GM13977 (cell line): ENCODE data around the gene SIGLEC12.

Experiments used
- DNase-seq: peaks from one replicate; pipeline ENCODE4 v3.0.0; 2012; ENCODE audit warnings: low spot score
- in situ Hi-C: fragments of 300-500 bp; cut with MboI; formaldehyde crosslinking; loops from one replicate; pipeline ENCODE4 v1.12.0; 2022; ENCODE audit warnings: low sequenced_read_pairs, low pct_unique_long_range_greater_than_20kb, mixed read lengths, inconsistent platforms; ENCODE audit not compliant: unreplicated experiment
- TF ChIP-seq, protein P1 (sequence below): IDR thresholded peaks from 2 replicates; pipeline ENCODE4 v1.5.1; 2012; ENCODE audit warnings: mild to moderate bottlenecking, control low read depth; ENCODE audit not compliant: insufficient read depth; ENCODE audit errors: extremely low read depth, missing control alignments

The SIGLEC12 gene

DNA sequence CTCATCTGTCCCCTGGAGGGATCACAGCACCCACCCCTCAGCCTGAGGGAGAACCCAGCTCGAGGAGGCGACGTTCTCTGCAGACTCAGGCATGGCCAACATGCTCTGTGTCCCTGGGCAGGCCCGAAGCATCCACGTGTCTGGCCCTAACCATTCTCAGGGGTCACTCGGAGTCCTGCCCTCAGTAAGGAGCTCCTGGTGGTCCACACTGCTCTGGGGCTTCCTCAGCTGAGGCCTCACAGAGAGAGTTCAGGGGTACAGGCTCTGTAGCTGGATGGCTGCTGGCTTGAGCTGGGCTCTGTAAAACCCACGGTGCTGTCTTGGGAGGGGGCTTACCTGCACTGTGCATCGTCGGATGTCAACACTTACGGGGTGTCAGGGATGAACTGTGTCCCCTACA, 38.9 kb downstream of the SIGLEC12 start:
- TF ChIP-seq, protein P1, sequence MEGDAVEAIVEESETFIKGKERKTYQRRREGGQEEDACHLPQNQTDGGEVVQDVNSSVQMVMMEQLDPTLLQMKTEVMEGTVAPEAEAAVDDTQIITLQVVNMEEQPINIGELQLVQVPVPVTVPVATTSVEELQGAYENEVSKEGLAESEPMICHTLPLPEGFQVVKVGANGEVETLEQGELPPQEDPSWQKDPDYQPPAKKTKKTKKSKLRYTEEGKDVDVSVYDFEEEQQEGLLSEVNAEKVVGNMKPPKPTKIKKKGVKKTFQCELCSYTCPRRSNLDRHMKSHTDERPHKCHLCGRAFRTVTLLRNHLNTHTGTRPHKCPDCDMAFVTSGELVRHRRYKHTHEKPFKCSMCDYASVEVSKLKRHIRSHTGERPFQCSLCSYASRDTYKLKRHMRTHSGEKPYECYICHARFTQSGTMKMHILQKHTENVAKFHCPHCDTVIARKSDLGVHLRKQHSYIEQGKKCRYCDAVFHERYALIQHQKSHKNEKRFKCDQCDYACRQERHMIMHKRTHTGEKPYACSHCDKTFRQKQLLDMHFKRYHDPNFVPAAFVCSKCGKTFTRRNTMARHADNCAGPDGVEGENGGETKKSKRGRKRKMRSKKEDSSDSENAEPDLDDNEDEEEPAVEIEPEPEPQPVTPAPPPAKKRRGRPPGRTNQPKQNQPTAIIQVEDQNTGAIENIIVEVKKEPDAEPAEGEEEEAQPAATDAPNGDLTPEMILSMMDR, result no peak
- in situ Hi-C loops, result no loop called here
- no peak for DNase-seq

DNA sequence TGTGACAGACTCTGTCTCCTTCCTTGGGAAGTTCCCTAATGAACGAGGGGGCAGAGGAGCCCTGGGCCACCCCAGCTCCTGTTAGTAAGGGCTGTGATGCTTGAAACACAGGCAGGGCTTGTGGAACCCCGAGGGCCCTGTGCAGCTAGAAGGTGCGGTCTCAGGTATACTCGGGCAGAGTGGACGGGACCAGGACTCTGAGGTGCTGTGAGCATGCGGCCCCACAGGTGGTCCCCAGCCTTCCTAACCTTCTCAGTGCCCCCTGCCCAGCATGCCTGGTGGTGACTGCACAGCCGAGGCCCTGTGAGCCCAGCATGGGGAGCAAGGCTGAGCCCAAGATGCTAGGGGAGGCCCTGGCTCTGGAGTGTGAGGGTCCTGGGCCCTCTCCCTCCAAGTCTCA, 39.3 kb downstream of the SIGLEC12 start:
- in situ Hi-C loops, result no loop called here
- no peak for DNase-seq
- TF ChIP-seq, protein P1, result no peak

DNA sequence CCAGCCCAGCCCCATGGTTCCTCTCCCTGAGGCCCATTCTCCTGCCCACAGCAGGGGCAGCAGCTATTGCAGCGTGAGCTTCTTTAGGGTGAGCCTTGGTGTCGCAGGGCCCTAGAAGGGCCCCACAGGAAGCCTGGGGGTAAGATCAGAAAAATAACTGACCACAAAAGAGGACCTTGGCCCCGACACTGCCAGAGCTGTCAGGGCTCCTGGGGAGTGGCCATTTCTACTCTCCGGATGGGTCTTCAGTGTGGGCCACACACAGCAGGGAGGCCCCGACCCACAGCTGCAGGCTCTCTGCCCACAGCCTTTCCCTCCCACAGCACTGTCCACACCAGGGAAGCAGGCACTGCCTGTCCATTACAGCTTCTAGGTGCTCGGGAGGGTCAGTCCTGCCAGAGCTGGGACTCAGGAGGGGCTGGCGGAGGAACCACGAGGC, 39.9 kb downstream of the SIGLEC12 start:
- DNase-seq, result no peak
- TF ChIP-seq, protein P1, result no peak
- in situ Hi-C loops, result no loop called here

DNA sequence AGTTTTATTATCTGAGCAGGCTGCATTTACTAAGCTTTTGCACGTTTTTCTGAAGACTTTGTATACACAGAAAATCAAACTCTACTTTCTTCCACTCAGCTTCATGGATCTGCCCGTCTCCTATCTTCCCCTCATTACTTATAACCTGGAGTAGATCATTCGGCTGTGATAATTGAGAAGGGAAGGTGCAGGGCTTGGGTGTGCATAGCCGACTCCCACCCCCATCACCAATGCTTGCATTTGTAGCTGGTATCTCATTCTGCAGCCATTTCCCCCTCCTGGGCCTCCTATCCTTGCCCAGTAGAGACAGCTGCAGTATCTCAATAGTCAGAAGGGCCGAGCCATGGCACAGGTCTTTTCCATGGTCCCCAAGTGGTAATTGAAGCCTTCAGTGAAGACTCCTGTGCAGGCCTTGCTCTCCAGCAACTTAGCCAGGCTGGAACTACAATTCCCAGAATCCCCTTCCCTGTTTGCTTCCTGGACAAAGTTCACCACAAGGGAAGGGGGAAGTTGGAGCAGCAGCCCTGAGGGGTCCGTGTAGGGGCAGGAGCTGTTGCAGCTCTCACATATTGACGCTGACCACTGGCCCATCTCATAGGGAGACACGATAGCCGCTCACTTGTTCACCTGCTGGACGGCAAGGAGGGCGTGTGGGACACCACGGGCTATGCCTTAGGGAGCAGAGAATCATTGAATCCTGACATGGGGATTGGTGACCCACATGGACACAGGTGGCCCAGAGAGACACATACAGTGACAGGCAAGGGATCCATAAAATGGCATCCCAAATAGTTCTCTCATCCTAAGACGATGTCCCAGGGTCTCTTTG, 41.2 kb downstream of the SIGLEC12 start:
- DNase-seq, result no peak
- in situ Hi-C loops, result no loop called here
- TF ChIP-seq, protein P1, result no peak

DNA sequence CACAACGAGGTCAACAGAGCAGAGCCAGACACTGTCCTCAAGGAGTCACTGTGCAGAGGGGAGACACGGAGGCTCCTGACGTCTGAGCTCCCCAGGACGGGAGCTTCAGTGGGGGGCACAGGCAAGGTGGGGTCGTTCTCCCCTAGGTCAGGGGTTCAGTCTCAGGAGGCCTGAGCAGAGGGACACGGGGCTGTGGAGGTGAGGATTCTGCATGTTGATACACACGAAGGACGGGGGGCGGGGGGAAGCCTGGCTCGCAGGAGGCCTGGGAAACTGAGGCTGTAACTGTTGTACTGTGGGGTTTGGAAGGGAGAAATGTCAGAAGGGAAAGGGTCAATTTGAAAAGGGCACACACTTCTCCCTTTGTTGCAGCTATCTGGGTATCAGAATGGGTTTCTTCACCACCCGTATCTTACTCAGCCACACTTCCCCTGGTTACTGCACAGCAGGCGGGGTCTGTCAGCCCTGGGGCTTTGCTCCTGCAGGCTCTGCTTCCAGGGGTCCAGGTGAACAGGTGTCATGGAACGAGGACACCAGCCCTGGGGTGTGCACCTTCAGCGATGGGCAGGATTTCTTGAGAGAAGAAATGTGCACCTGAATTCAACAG, 42.6 kb downstream of the SIGLEC12 start:
- TF ChIP-seq, protein P1, result no peak
- DNase-seq, result no peak
- in situ Hi-C loops, result no loop called here

DNA sequence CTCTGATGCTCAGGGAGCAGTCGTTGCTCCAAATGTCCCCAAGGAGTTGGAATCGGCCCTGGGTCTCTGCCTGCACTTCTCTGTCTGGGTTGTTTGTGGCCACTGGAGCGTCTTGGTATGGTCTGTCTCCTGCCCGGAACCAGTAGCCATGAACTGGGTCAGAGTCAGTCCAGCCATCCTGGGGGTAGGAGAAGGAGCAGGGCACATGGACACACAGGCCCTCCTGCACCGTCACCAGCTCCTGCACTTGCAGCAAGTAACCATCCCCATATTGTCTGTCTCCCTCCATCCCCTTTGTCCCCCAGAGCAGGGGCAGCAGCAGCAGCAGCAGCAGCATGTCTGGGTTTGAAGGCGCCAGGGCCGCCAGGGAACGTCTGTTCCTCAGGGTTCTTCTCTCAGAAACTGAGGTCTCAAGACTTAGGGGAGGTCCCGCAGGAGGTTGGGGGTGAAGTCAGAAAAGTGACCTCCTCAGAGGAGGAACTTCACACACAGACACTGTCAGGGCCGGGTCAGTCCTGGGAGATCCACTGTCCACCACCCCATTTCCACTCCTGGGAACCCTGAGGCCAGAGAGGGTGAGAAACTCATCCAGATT, 43.5 kb downstream of the SIGLEC12 start, which contains the start of gene SIGLEC8:
TSS of gene SIGLEC8 (minus strand) at position 404 of the 595 bp plus-strand sequence. CDS start at position 337, 67 bp downstream.
- DNase-seq, result no peak
- in situ Hi-C loops, result no loop called here
- TF ChIP-seq, protein P1, result no peak
